Measurements from ENCODE around the gene LINGO3.
"Not testable (repeated sequence)": the region's sequence is repeated elsewhere in the genome, so short reads cannot be mapped to it uniquely, and the experiment has no call there.

The LINGO3 gene

GRCh38 chr19:2308114-2308556, at the start of gene LINGO3:
Gene LINGO3, minus strand, starts transcription at chr19:2308154. Its CDS starts 16,378 bp downstream, at chr19:2291776.
- no peak for DNase-seq (ENCODE audit: extremely low spot score, insufficient read length, low read depth)
- FAIRE-seq, result no peak

GRCh38 chr19:2356036-2356646, 48.2 kb upstream of the LINGO3 start:
- no peak for FAIRE-seq

GRCh38 chr19:2355168-2356035, 47.4 kb upstream of the LINGO3 start:
- DNase-seq (ENCODE audit: extremely low spot score, insufficient read length, low read depth), result no peak
- FAIRE-seq, result no peak

More at GRCh38 chr19:2356036-2356646, 48.2 kb upstream of the LINGO3 start:
- no peak for DNase-seq (ENCODE audit: extremely low spot score, insufficient read length, low read depth)

GRCh38 chr19:2354670-2355069, 46.7 kb upstream of the LINGO3 start:
- no peak for DNase-seq (ENCODE audit: extremely low spot score, insufficient read length, low read depth)
- FAIRE-seq, result no peak

GRCh38 chr19:2353887-2354592, 46.1 kb upstream of the LINGO3 start:
- FAIRE-seq (no peak), DNase-seq (ENCODE audit: extremely low spot score, insufficient read length, low read depth) (no peak)

GRCh38 chr19:2353159-2353886, 45.4 kb upstream of the LINGO3 start:
- no peak for FAIRE-seq

GRCh38 chr19:2352121-2352520, 44.2 kb upstream of the LINGO3 start:
- DNase-seq (ENCODE audit: extremely low spot score, insufficient read length, low read depth), result no peak
- FAIRE-seq, result no peak

More at GRCh38 chr19:2353159-2353886, 45.4 kb upstream of the LINGO3 start:
- DNase-seq (ENCODE audit: extremely low spot score, insufficient read length, low read depth), result no peak

- DNase-seq (ENCODE audit: extremely low spot score, insufficient read length, low read depth), result no peak
- FAIRE-seq, result no peak
Measured at GRCh38 chr19:2351591-2351990, 43.6 kb upstream of the LINGO3 start.

GRCh38 chr19:2350656-2351055, 42.7 kb upstream of the LINGO3 start:
- no peak for FAIRE-seq
- no peak for DNase-seq (ENCODE audit: extremely low spot score, insufficient read length, low read depth)

- DNase-seq (ENCODE audit: extremely low spot score, insufficient read length, low read depth); FAIRE-seq: not testable (repeated sequence)
Measured at GRCh38 chr19:2349818-2350217, 41.9 kb upstream of the LINGO3 start.

GRCh38 chr19:2345794-2346663, 38.1 kb upstream of the LINGO3 start:
- FAIRE-seq (no peak), DNase-seq (ENCODE audit: extremely low spot score, insufficient read length, low read depth) (no peak)

- DNase-seq (ENCODE audit: extremely low spot score, insufficient read length, low read depth) (no peak), FAIRE-seq (no peak)
Measured at GRCh38 chr19:2345076-2345475, 37.1 kb upstream of the LINGO3 start.

- FAIRE-seq, result no peak
- no peak for DNase-seq (ENCODE audit: extremely low spot score, insufficient read length, low read depth)
Measured at GRCh38 chr19:2344381-2344870, 36.5 kb upstream of the LINGO3 start.

GRCh38 chr19:2343289-2343982, 35.5 kb upstream of the LINGO3 start:
- DNase-seq (ENCODE audit: extremely low spot score, insufficient read length, low read depth) (no peak), FAIRE-seq (no peak)

GRCh38 chr19:2342656-2343288, 34.8 kb upstream of the LINGO3 start:
- DNase-seq (ENCODE audit: extremely low spot score, insufficient read length, low read depth) (no peak), FAIRE-seq (no peak)

GRCh38 chr19:2341982-2342381, 34.0 kb upstream of the LINGO3 start:
- FAIRE-seq, result no peak
- DNase-seq (ENCODE audit: extremely low spot score, insufficient read length, low read depth), result no peak

- no peak for FAIRE-seq
- DNase-seq (ENCODE audit: extremely low spot score, insufficient read length, low read depth), result no peak
Measured at GRCh38 chr19:2341244-2341751, 33.3 kb upstream of the LINGO3 start.
